ENCODE results near the gene CCDC137.

CCDC137 gene

DNA sequence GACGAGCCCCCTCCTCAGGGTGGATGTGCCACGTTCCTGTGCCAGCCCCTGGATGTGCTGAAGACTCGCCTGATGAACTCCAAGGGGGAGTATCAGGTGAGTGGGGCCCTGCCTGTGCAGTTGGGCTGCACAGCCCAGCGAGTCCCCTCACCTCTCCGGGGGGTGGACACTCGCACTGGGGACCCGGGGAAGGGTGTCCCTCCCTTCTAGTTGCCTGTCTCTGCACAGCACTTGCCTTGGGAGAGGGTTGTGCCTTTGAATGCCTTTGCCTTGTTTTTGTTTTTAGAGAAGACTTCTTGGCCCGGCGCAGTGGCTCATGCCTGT is 51.2 kb downstream of the CCDC137 start:
- TF ChIP-seq, protein P1, sequence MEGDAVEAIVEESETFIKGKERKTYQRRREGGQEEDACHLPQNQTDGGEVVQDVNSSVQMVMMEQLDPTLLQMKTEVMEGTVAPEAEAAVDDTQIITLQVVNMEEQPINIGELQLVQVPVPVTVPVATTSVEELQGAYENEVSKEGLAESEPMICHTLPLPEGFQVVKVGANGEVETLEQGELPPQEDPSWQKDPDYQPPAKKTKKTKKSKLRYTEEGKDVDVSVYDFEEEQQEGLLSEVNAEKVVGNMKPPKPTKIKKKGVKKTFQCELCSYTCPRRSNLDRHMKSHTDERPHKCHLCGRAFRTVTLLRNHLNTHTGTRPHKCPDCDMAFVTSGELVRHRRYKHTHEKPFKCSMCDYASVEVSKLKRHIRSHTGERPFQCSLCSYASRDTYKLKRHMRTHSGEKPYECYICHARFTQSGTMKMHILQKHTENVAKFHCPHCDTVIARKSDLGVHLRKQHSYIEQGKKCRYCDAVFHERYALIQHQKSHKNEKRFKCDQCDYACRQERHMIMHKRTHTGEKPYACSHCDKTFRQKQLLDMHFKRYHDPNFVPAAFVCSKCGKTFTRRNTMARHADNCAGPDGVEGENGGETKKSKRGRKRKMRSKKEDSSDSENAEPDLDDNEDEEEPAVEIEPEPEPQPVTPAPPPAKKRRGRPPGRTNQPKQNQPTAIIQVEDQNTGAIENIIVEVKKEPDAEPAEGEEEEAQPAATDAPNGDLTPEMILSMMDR (IDR thresholded peaks at IDR 0.05) = no peak

DNA sequence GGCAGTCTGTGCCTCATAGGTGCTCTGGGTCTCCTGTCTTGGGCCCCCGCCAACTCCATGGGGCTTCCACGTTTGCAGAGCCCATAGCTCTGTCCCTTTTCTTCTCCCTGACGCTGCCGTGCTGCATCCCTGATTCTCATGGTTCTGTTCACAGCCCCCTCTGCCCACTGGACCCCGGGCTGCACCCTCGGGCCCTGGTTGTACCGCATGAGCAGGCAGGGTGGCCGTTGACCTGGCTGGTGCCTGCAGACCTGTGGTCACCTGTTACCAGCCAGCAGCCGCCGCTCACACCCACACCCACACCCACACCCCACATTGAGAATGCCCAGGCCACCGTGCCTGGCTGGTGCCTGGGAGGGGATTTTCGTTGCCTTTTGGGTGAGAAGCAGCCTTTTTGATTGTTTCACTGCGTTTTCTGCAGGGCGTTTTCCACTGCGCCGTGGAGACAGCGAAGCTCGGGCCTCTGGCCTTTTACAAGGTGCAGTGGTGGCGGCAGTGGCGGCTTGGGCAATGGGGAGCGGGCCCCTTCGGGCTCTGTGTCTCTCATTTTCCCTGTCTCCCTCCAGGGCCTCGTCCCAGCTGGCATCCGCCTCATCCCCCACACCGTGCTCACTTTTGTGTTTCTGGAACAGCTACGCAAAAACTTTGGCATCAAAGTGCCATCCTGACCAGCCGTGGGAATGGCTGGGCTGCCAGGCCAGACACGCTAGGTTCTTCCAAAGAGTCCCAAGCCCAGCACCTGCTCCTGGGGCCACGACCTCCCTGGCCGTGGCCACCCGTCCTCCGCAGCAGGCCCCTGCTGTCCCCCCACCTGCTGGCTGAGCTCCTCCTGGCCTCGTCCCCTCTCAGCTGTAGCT is 53.1 kb downstream of the CCDC137 start:
- TF ChIP-seq, protein P1 (IDR thresholded peaks at IDR 0.05) = no peak

DNA sequence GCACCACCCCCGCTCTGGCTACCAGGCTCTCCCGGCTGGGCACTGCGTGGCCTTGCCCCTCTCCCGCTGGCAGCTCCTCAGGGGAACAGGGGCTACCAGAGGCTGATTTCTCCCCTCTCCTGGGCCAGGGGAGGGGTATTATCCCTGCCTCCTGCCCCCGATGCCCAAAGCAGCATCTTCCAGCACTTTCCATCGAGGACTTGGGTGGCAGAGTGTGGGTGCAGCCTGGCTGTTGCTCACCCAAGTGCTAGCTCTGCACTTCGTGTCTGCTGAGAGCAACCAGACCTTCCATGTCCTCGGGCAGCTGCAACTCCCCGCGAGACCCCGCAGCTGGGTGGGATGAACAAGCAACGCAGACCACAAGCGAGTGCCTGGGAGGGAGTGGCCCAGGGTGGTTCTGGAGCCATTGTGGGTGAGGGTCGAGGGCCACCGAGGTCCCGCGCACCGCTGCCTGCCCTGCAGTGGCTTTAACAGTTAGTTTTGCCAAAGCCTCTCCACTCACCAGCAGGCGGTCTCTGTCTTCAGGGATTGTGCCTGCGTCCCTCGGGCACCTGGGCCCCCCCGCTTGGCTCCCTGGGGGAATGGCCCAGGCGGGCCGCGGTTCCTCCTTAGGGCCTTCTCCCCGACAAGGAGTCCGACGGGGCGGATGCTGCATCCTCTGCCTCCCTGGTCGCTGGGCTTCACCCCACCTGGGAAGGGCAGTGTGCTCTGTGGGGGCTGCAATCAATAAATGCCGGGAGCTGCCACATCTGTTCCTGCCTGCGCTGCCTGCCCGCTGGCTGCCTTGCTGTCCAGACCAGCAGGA is 53.9 kb downstream of the CCDC137 start:
- TF ChIP-seq, protein P1 (IDR thresholded peaks at IDR 0.05) = no peak

DNA sequence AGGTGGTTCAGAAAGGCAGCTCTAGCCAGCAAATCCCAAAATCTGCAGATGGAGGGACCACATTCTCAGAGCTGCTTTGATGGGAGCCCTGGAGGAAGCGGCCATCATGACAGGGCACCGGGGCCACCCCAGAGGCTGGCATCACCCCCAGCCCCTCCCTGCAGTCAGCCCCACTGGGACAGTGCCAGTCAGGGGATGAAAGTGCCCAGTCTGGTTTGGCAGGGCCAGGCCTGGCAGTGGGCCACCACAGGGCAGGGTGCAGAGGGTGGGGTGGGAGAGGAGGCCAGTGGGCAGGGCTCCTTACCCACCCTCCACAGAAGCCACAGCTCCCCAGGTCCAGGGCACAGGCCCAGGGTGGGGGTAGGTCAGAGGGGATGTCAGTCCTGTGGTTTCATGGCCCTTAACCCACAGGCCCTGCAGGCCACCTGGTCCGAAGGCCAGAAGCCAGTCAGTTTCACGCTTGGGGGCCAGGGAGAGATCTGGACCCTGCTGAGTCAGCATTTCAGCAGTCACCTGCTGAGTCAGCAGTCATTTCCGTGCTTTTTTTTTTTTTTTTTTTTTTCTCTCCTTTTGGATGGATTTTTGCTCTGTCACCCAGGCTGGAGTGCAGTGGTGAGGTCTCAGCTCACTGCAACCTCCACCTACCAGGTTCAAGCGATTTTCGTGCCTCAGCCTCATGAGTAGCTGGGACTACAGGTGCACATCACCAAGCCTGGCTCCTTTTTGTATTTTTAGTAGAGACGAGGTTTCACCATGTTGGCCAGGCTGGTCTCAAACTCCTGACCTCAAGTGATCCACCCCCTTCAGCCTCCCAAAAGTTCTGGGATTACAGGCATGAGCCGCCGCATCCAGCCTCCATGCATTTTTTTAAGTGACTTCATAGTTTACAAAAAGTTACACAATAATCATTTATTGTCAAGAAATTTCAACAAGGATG is 55.9 kb downstream of the CCDC137 start:
- TF ChIP-seq, protein P1 (IDR thresholded peaks at IDR 0.05) = no peak
